Prostate gland (tissue), 2 donors: Measurements from ENCODE around the gene CFAP210.

ENCODE experiments used
- CTCF ChIP-seq, 4 experiments: fragments of 200-600 bp in 2 of 4; fragments of 450-650 bp in 2 of 4; sonication (generic) in 2 of 4; IDR thresholded peaks; 1 replicate in 3 of 4; 2 replicates in 1 of 4; pipeline ENCODE4 v1.5.1; 2016 to 2019; ENCODE audit warnings: antibody characterized with exemption in 4 of 4, mild to moderate bottlenecking in 2 of 4, moderate library complexity in 2 of 4
- POLR2A ChIP-seq: fragments of 450-650 bp; IDR thresholded peaks from one replicate; pipeline ENCODE4 v1.6.1; 2016; ENCODE audit warnings: antibody characterized with exemption, mild to moderate bottlenecking
- POLR2AphosphoS5 ChIP-seq: sonication (generic); formaldehyde crosslinking; IDR thresholded peaks from one replicate; pipeline ENCODE4 v1.6.1; 2017; ENCODE audit warnings: antibody characterized with exemption

GRCh38 chr2:169696381-169696780 lies 2.2 kb upstream of the CFAP210 start:
- TF ChIP-seq CTCF (IDR thresholded peaks at IDR 0.05), result no peak
- no peak for TF ChIP-seq POLR2A
- no peak for TF ChIP-seq POLR2AphosphoS5
